ENCODE results near the gene OR6K2.
"Not testable (repeated sequence)": the region's sequence is repeated elsewhere in the genome, so short reads cannot be mapped to it uniquely, and the experiment has no call there.

The OR6K2 gene, protein sequence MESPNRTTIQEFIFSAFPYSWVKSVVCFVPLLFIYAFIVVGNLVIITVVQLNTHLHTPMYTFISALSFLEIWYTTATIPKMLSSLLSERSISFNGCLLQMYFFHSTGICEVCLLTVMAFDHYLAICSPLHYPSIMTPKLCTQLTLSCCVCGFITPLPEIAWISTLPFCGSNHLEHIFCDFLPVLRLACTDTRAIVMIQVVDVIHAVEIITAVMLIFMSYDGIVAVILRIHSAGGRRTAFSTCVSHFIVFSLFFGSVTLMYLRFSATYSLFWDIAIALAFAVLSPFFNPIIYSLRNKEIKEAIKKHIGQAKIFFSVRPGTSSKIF

DNA sequence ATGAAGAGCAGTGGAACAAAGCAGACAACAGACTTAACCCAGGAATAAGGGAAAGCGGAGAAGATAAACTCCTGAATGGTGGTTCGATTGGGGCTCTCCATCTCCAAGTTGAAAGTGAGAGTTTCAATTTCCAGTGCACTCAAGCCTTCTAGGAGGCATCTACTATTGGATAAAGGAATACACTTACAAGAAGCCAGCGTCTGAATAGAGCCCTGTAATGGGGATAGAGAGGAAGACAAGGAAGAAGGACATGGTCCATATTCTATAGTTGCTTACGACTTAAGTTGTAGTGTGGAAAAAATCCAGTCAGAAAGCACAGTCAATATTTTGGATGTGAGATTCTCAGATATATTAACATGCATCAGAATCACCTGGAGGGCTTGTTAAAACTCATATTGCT lies at the start of gene OR6K2:
TSS of gene OR6K2 (minus strand) at position 101 of the 400 bp plus-strand sequence. CDS start at position 101, 0 bp downstream.
- in situ Hi-C loops (cut with MboI; ENCODE audit: low pct_unique_long_range_greater_than_20kb, low sequenced_read_pairs) = no loop called here
- DNase-seq = no peak

DNA sequence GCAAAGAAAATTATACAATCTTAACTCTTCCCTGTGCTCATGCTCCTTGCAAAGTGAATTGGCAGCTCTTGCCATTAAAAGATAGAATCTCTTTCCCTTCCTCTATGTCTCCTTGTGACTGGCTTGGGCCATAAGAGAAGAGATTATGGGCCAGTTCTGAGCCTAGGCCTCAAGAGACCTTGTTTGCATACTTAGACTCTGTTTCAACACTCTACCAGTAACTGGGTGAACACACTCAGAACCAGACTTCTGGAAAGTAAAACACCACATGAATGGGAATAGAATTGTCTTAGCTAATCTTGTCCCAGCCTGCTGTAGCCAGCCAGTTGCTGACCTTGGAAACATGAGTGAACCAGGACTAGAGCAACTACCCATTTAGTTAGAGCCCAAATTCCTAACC lies 35.4 kb upstream of the OR6K2 start:
- DNase-seq = no peak
- in situ Hi-C loops (cut with MboI; ENCODE audit: low pct_unique_long_range_greater_than_20kb, low sequenced_read_pairs) = no loop called here

DNA sequence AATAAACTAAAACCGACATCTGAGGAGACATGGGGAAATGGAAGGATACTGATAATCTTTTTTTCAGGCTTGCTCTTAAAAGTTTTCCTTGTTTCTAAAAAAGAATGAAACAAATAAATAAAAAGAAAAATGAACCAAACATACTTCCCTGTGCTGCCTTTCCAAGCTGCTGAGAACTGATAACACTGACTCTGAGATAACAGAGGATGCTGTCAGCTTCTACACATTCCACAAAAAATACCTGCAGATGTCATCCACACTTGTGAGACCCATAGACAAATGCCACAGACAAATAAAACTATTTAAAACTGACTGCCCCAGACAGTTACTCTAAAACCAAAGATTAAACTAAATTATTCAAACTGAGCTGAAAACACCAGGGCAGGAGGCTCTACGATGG lies 32.1 kb upstream of the OR6K2 start:
- in situ Hi-C loops (cut with MboI; ENCODE audit: low pct_unique_long_range_greater_than_20kb, low sequenced_read_pairs) = no loop called here
- DNase-seq = no peak

DNA sequence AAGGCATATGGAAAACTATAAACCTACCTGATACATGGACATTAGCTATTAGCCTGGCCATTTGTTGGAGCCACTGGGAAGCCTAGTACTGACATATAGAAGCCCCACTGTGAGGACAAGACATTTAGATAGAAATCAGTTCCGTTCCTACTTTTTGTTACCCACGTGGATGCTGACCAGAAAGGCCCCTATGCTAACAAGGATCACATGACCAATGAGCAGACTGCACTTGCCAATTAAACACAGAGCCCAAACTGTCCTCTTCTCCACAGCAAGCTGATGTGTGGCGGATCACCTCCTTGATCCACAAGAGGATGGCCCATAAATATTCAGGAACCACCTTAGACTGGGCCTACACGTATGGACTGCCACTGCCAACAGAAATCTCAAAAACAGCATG lies 31.3 kb upstream of the OR6K2 start:
- DNase-seq = no peak
- in situ Hi-C loops (cut with MboI; ENCODE audit: low pct_unique_long_range_greater_than_20kb, low sequenced_read_pairs) = no loop called here

DNA sequence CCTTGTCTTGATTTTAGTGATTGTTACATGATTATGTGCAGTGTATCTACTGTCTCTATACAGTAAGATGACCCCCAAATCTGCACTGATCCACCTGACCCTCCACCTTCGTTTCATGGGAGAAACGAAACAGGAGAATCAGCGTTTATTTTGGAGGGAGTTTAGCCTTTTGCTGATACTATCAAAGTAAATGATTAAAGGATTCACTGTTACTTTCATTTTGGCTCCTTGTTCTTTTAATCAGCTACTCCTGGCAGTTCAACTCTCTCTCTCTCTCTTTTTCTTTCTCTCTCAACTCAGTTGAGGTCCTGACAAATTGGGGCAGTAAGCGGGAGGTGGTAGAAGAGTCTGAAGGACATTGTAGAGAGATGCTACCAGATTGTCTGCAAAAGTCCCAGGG lies 30.0 kb upstream of the OR6K2 start:
- DNase-seq = no peak
- in situ Hi-C loops (cut with MboI; ENCODE audit: low pct_unique_long_range_greater_than_20kb, low sequenced_read_pairs) = no loop called here

DNA sequence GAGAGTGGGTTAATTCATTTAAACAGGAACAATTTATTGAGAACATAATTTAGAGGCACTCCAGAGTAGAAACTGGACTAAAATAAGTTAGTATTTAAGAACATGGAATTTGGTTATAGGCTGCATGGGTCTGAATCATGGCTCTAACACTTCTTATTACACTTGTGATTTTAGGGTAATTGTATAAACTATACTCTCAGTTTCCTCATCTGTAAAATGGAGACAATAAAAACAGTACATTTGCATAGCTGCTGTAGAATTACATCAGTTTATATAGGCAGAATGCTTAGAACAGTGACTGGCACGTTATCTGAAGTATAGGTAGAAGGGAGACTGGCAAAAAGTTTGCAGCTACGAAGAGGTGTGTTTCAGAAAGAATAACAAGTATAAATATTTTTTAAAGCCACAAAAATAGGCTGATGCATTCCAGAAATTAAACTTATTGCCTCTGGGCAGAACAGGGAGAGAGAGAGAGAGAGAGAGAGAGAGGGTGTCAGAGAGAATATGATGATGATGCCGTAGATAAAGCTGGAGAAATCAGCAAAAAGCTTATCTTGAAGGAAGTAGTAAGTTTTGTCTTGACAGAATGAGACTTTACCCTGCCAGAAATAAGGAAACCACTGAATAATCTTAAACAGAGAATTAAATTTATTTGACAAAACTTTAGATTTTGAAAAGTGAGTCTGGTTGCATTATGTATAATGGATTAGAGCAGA lies 28.2 kb upstream of the OR6K2 start:
- no peak for DNase-seq
- in situ Hi-C loops (cut with MboI; ENCODE audit: low pct_unique_long_range_greater_than_20kb, low sequenced_read_pairs) = no loop called here

DNA sequence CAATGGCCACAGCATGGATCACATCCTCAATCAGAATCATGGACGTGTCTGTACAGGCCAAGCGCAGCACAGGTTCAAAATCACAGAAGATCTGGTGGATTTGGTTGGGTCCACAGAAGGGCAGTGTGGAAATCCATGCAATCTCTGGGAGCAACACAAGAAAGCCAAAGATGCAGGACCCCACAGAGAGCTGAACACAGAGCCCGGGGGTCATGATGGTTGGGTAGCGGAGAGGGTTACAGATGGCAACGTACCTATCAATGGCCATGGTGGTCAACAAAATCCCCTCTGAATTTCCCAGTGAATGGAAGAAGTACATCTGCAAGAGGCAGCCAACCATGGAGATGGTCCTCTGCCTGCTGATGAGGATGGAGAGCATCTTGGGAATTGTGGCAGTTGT lies 24.0 kb upstream of the OR6K2 start:
- no peak for DNase-seq

DNA sequence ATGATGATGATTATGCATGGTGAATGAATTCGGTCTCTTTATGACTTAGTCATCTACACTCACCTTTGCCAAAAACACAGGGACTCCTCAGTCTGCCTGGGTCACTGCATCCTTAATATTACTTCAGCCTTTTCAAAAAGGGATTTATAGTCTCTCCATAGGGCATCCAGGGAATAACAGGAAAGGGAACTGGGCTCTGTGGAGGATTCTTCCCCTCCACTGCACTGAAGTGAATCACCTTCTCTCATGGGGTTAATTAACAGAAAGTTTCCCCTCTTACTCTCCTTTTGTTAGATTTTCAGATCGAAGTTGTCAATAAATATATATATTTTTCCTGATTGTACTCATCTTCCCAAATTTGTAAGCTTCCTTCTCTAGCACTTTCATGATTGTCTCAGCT lies 20.2 kb upstream of the OR6K2 start, which contains the start of gene OR6K3:
TSS of gene OR6K3 (minus strand) at position 101 of the 400 bp plus-strand sequence. CDS start 2,605 bp downstream, outside the sequence.
- in situ Hi-C loops (cut with MboI; ENCODE audit: low pct_unique_long_range_greater_than_20kb, low sequenced_read_pairs) = no loop called here
- no peak for DNase-seq

More for the DNA sequence above, 24.0 kb upstream of the OR6K2 start:
- in situ Hi-C loops (cut with MboI; ENCODE audit: low pct_unique_long_range_greater_than_20kb, low sequenced_read_pairs) = no loop called here

DNA sequence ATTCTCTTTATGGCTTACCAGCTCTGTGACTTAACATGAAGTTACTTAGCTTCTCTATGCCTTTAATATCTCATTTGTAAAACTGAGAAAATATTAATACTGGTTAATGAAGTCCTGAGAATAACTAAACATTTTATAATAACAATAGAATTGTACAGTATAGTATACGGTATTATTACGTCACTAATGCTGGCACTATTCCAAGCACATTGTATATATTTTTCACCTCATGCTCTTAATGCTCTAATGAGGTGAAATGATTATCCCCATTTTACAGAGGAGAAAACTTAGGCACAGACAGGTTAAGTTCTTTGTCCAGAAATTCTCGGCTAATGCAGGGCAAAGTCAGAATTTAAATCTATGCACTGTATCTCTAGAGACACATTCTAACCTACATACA lies 19.2 kb upstream of the OR6K2 start:
- DNase-seq = no peak
- in situ Hi-C loops (cut with MboI; ENCODE audit: low pct_unique_long_range_greater_than_20kb, low sequenced_read_pairs) = no loop called here

DNA sequence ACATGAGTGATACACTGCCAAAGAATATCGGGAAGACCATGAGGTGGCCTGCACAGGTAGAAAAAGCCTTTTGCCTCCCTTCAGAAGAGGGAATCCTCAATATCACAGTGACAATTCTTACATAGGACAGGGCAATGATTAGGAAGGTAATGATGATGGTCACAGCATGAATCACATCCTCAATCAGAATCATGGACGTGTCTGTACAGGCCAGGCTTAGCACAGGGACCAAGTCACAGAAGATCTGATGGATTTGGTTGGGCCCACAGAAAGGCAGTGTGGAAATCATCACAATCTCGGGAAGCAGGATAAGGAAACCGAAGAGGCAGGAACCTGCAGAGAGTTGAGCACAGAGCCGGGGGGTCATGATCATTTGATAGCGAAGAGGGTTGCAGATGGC lies 16.9 kb upstream of the OR6K2 start:
- in situ Hi-C loops (cut with MboI; ENCODE audit: low pct_unique_long_range_greater_than_20kb, low sequenced_read_pairs) = no loop called here

DNA sequence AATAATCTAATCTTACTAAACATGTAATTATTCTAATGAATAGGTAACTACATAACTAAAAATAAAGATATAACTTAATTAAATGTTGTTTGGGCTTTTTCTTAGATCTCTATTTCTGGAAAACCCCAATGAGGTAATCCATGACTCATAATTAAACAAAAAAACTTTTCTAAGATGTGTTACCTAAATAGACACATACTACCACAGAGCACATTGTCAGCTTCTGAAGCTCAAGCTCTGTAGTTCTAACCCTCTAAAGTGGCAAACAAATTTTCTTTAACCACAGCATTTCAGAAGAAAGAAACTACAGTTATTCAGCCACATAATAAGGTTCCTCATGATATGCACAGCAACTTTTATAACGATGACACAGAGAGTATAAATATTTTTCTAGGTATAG lies 15.9 kb upstream of the OR6K2 start:
- in situ Hi-C loops (cut with MboI; ENCODE audit: low pct_unique_long_range_greater_than_20kb, low sequenced_read_pairs) = no loop called here
- no peak for DNase-seq

More for the DNA sequence above, 16.9 kb upstream of the OR6K2 start:
- DNase-seq = no peak

DNA sequence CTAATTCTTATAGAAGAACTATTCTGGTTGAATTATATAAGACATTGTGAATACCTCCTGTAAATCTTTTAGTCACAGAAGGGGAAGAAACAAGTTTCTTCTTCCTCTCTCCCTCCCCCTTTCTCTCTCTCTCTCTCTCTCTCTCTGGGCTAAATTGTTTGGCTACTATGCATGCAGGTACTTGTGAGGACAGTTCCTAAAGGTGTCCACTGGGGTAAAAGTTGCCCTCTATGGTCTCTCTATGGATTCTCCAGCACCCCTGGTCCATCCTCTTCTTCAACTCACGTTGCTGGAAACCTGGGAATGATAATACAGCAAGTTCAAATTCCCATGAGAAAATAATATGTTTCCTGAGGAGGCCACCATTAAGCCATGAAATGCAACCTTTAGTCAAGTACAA lies 14.3 kb upstream of the OR6K2 start:
- in situ Hi-C loops (cut with MboI; ENCODE audit: low pct_unique_long_range_greater_than_20kb, low sequenced_read_pairs) = no loop called here
- no peak for DNase-seq

DNA sequence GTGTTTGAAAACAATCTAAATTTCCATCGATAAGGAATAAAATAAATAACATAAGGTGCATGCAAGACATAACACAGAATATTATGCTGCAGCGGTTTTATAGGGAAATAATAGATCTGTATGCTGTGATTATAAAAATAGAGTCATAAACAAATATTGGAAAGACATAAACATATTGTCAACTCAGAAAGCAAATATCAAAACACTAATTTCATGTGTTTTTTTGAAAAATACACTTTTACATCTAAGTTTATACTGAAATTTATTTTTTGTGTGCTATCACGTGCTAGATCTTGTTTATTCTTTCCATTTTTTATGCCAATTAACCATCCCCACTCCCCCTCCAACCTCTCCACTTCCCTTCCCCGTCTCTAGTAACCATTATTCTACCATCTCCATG lies 10.6 kb upstream of the OR6K2 start:
- in situ Hi-C loops (cut with MboI; ENCODE audit: low pct_unique_long_range_greater_than_20kb, low sequenced_read_pairs) = no loop called here
- DNase-seq = no peak

DNA sequence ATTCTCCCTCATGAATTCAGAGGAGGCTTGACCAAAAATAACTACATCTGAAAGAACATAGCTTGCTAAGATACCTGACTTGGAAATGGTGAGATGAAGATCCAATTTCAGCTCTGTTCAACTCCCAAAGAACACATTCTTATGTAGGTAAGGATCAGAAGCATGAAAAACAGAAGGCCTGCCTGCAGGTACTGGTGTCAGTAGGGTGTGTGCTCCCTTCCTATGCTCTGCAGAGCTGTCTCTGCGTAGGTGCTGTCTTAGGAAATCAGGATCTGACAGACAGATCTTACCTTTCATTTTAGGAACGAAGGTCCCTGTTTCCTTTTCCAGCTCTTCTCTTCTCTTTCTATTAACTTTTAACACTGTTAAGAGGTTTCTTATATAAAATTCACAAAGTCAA lies 5.6 kb upstream of the OR6K2 start:
- in situ Hi-C loops (cut with MboI; ENCODE audit: low pct_unique_long_range_greater_than_20kb, low sequenced_read_pairs) = no loop called here
- DNase-seq = no peak

DNA sequence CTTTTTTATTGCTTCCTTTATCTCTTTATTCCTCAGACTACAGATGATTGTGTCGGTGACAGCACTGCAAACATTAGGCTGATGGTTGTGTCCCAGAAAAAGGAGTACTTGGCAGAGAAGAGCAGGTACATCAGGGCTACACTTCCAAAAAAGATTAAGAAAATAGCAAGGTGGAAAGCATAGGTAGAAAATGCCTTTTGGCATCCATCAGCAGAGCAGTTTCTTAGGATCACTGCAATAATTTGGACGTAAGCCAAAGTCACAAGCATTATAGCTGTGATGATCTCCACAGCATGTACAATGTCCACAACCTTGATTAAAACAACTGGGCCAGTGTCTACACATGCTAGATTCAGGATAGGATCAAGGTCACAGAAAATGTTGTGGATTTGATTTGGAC lies 5.9 kb downstream of the OR6K2 start:
- no peak for DNase-seq
- in situ Hi-C loops (cut with MboI; ENCODE audit: low pct_unique_long_range_greater_than_20kb, low sequenced_read_pairs) = no loop called here

DNA sequence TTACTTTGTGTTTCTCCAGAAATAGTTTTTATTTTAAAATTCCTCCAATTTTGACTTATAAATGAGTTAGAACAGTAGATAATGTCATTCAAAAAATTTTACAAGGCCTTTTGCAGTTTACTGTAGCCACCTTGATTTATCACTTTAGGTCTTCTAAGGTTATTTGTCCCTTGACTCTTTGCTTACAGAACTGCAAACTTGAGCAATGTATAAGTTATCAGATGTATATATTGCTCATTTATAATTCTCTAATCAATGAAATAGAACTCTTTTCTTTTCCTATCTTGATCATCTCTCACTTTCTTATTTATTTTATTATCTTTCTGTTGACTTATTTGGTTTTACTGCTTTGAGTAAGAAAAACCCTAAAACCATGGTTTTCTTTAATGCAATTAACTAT lies 8.1 kb downstream of the OR6K2 start:
- in situ Hi-C loops (cut with MboI; ENCODE audit: low pct_unique_long_range_greater_than_20kb, low sequenced_read_pairs) = no loop called here
- DNase-seq = no peak

DNA sequence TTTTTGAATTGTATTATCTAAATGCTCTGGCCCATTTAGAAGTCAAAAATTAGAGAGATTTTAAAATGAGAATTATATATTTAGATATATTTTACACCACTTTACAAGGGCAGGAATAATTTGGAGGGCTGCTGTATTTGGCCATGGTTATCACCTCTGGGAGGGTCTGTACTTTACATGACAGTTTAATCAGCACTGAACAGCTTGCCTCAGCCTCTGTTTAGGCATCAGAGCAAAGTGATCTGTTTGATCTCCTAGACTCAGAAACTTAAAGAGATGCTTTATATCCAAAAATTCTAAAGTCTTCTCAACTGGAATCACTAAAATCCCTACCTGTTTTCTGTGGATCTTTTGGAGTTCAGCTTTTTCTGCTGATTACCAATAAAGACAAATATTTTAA lies 8.5 kb downstream of the OR6K2 start:
- in situ Hi-C loops (cut with MboI; ENCODE audit: low pct_unique_long_range_greater_than_20kb, low sequenced_read_pairs) = no loop called here
- no peak for DNase-seq

DNA sequence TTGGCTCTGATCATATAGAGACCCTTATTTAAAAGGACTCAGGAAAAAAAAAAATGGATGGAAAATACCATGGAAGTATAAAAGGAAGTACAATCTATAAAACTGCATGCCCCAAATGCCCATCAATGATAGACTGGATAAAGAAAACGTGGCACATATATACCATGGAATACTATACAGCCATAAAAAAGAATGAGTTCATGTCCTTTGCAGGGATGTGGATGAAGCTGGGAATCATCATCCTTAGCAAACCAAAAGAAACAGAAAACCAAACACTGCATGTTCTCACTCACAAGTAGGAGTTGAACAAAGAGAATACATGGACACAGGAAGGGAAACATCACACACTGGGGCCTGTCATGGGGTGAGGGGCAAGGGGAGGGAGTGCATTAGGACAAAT lies 9.3 kb downstream of the OR6K2 start:
- DNase-seq; in situ Hi-C loops (cut with MboI; ENCODE audit: low pct_unique_long_range_greater_than_20kb, low sequenced_read_pairs): not testable (repeated sequence)

DNA sequence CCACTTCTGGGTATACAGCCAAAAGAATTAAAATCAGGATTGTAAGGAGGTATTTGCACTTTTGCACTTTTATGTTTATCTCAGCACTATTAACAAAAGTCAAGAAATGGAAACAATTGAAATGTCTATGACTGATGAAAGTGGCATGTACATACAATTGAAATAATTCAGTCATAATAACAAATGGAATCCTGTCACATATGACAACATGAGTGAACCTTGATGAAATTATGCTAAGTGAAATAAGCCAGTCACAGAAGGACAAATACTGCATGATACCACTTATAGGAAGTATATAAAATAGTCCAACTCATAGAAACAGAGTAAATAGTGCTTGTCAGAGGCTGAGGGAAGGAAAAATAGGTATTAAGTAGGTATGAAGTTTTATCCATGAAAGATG lies 10.6 kb downstream of the OR6K2 start:
- DNase-seq = no peak

DNA sequence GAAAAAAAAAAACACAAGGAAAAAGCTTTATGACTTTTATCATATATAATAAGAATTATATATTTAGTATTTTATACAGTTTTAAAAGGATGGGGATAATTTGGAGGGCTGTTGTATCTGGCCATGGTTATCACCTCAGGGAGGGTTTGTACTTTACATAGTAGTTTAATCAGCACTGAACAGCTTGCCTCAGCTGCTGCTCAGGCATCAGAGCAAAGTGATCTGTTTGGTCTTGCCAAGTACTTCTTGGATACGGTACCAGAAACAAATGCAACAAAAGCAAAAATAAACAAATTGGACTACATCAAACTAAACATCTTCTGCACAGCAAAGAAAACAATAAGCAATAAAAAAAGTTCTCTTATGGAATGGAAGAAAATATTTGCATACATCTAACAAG lies 11.3 kb downstream of the OR6K2 start:
- DNase-seq = no peak
- in situ Hi-C loops (cut with MboI; ENCODE audit: low pct_unique_long_range_greater_than_20kb, low sequenced_read_pairs) = no loop called here

More for the DNA sequence above, 10.6 kb downstream of the OR6K2 start:
- in situ Hi-C loops (cut with MboI; ENCODE audit: low pct_unique_long_range_greater_than_20kb, low sequenced_read_pairs) = no loop called here

DNA sequence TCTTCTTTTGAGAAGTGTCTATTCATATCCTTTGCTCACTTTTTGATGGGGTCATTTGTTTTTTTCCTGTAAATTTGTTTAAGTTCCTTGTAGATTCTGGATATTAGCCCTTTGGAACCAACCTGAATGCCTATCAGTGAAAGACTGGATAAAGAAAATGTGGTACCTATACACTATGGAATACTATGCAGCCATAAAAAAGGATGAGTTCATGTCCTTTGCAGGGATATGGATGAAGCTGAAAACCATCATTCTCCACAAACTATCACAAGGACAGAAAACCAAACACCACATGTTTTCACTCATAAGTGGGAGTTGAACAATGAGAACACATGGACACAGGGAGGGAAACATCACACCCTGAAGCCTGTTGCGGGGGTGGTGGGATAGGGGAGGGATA lies 12.1 kb downstream of the OR6K2 start:
- DNase-seq; in situ Hi-C loops (cut with MboI; ENCODE audit: low pct_unique_long_range_greater_than_20kb, low sequenced_read_pairs): not testable (repeated sequence)
